Transverse colon (tissue), 4 donors: ENCODE measurements around the gene THSD4. TPM values are rescaled to one million over a fixed set of nuclear protein-coding genes. Genes with fewer than 3 reads are reported as not detected.

Source experiments
- DNase-seq: peaks from one replicate; pipeline ENCODE4 v3.0.0-alpha.2; 2019
- H3K27ac ChIP-seq, 4 donors: fragments of 200-600 bp; sonication (generic); 2 replicates each; pipeline ENCODE4 v1.5.1; 2016 to 2018; ENCODE audit warnings: inconsistent platforms in 4 of 4
- H3K27me3 ChIP-seq: fragments of 200-600 bp; sonication (generic); 2 replicates; pipeline ENCODE4 v1.5.1; 2017; ENCODE audit warnings: inconsistent platforms
- H3K36me3 ChIP-seq, 4 donors: fragments of 200-600 bp; sonication (generic); 2 replicates each; pipeline ENCODE4 v1.5.1; 2017 to 2019; ENCODE audit warnings: inconsistent platforms in 4 of 4
- H3K4me1 ChIP-seq, 4 donors: fragments of 200-600 bp; sonication (generic); 2 replicates each; pipeline ENCODE4 v1.5.1; 2017 to 2020; ENCODE audit warnings: inconsistent platforms in 4 of 4
- H3K4me3 ChIP-seq, 4 donors: fragments of 200-600 bp; sonication (generic); 1 replicate in 1 of 4; 2 replicates in 3 of 4; pipeline versions ENCODE4 v1.5.1 to v1.6.1; 2017 to 2019; ENCODE audit warnings: inconsistent platforms in 4 of 4
- H3K9me3 ChIP-seq, 2 donors: fragments of 200-600 bp; sonication (generic); 2 replicates each; pipeline ENCODE4 v1.5.1; 2017 to 2019; ENCODE audit warnings: inconsistent platforms in 2 of 2
- EP300 ChIP-seq: sonication (generic); formaldehyde crosslinking; IDR thresholded peaks from one replicate; pipeline ENCODE4 v1.6.1; 2017; ENCODE audit warnings: antibody characterized with exemption, low read depth
- POLR2A ChIP-seq: fragments of 450-650 bp; IDR thresholded peaks from one replicate; pipeline ENCODE4 v1.6.1; 2016; ENCODE audit warnings: antibody characterized with exemption, mild to moderate bottlenecking, moderate library complexity
- POLR2AphosphoS5 ChIP-seq, 3 donors: sonication (generic); formaldehyde crosslinking; IDR thresholded peaks; one replicate each; pipeline ENCODE4 v1.6.1; 2016; ENCODE audit warnings: antibody characterized with exemption in 3 of 3
- WGBS, 2 donors: methylation state at CpG; one replicate each; pipeline ENCODE4 v1.1.5; 2018; ENCODE audit warnings: low coverage in 1 of 2; 5-methylcytosine and 5-hydroxymethylcytosine counted together
- in situ Hi-C, 4 donors: fragments of 200-750 bp; cut with MboI; loops; one replicate each; pipeline versions ENCODE4 v1.15.0 to v1.15.1; 2017; ENCODE audit warnings: low sequenced_read_pairs in 3 of 4, low pct_ligation_motif_present in 1 of 4, low pct_unique_long_range_greater_than_20kb in 1 of 4
- intact Hi-C: fragments of 100-400 bp; cut with DNase I; formaldehyde crosslinking; loops from one replicate; pipeline ENCODE4 v1.15.1; 2023; ENCODE audit warnings: low total_unique reads
- total RNA-seq, 4 donors: library from RNA; depleted of rRNA; stranded (reverse); fragments of >200 nt; gene quantifications; one replicate each; pipeline ENCODE4 v1.1.0, GENCODE V29; 2016
- TF ChIP-seq, protein P1 (sequence below), 5 experiments: fragments of 200-600 bp in 3 of 5; fragments of 450-650 bp in 2 of 5; sonication (generic) in 3 of 5; IDR thresholded peaks; 1 replicate in 2 of 5; 2 replicates in 3 of 5; pipeline ENCODE4 v1.5.1; 2016 to 2017; ENCODE audit warnings: antibody characterized with exemption in 5 of 5, inconsistent platforms in 3 of 5, mild to moderate bottlenecking in 2 of 5, moderate library complexity in 1 of 5

The THSD4 gene
- total RNA-seq, 4 donors from 2014 or later = 13.3 to 57.2 (median 47.4) TPM

DNA sequence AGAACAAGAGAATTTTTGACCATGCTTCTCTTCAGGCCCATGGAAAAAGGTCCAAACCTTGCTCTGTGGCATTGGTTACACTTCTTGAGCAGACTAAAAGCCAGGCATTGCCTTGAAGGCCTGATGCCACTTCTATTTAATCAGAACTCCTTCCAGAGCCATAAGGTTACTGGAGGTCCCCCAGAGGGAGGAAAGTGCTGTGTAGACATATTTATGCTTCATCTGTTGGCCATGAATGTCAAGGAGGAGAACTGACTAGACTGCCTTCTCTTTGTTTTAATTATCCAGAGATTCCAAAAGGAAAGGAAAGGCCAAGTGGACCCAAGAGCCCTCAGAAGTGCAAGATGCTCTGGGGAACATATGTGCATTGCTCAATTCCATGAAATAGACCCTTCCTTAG is 402.5 kb downstream of the THSD4 start:
- no peak for DNase-seq
- Histone ChIP-seq H3K27ac (no peak overlapping the region), H3K27me3 (no peaks in the 10 kb centered on the region), H3K9me3 (no peaks in the 10 kb centered on the region), H3K4me3 (no peak overlapping the region), H3K4me1 (peaks cover 0 to 9% (median 0%) of the 10 kb centered on the region in 4 donors), H3K36me3 (no peaks in the 10 kb centered on the region)
- in situ Hi-C loops (no loop called here), intact Hi-C loops (no loop called here)
- TF ChIP-seq POLR2A (no peak), POLR2AphosphoS5 (IDR thresholded peaks at IDR 0.05) (no peak), EP300 (no peak)
- TF ChIP-seq, protein P1, sequence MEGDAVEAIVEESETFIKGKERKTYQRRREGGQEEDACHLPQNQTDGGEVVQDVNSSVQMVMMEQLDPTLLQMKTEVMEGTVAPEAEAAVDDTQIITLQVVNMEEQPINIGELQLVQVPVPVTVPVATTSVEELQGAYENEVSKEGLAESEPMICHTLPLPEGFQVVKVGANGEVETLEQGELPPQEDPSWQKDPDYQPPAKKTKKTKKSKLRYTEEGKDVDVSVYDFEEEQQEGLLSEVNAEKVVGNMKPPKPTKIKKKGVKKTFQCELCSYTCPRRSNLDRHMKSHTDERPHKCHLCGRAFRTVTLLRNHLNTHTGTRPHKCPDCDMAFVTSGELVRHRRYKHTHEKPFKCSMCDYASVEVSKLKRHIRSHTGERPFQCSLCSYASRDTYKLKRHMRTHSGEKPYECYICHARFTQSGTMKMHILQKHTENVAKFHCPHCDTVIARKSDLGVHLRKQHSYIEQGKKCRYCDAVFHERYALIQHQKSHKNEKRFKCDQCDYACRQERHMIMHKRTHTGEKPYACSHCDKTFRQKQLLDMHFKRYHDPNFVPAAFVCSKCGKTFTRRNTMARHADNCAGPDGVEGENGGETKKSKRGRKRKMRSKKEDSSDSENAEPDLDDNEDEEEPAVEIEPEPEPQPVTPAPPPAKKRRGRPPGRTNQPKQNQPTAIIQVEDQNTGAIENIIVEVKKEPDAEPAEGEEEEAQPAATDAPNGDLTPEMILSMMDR (IDR thresholded peaks at IDR 0.05) = no peak

- Histone ChIP-seq H3K4me3 (no peak overlapping the region), H3K9me3 (no peaks in the 10 kb centered on the region), H3K27me3 (no peaks in the 10 kb centered on the region), H3K27ac (no peak overlapping the region), H3K4me1 (peaks cover 0 to 9% (median 0%) of the 10 kb centered on the region in 4 donors), H3K36me3 (no peaks in the 10 kb centered on the region)
- WGBS, 2 donors = 80 to 84% methylated on average over 2 of the region's 2 CpGs
- intact Hi-C loops (no loop called here), in situ Hi-C loops (no loop called here)
- no peak for DNase-seq
- TF ChIP-seq, protein P1 (IDR thresholded peaks at IDR 0.05) = no peak
- TF ChIP-seq EP300 = no peak
- no peak for TF ChIP-seq POLR2A
- no peak for TF ChIP-seq POLR2AphosphoS5 (IDR thresholded peaks at IDR 0.05)
These were observed 403.4 kb downstream of the THSD4 start for GRCh38 chr15:71518661-71519060.

- Histone ChIP-seq H3K27ac (no peak overlapping the region), H3K27me3 (no peaks in the 10 kb centered on the region), H3K4me3 (no peak overlapping the region), H3K9me3 (no peaks in the 10 kb centered on the region), H3K36me3 (no peaks in the 10 kb centered on the region), H3K4me1 (peaks cover 0 to 15% (median 10%) of the 10 kb centered on the region in 4 donors)
- intact Hi-C loops = no loop called here
- no peak for DNase-seq
- in situ Hi-C loops = no loop called here
- WGBS, 2 donors = 31 to 33% methylated on average over 9 to 10 of the region's 10 CpGs
- TF ChIP-seq POLR2AphosphoS5 (IDR thresholded peaks at IDR 0.05) (no peak), EP300 (no peak), POLR2A (no peak)
- TF ChIP-seq, protein P1 (IDR thresholded peaks at IDR 0.05) = no peak
These were observed 411.0 kb downstream of the THSD4 start for GRCh38 chr15:71526060-71526820.

DNA sequence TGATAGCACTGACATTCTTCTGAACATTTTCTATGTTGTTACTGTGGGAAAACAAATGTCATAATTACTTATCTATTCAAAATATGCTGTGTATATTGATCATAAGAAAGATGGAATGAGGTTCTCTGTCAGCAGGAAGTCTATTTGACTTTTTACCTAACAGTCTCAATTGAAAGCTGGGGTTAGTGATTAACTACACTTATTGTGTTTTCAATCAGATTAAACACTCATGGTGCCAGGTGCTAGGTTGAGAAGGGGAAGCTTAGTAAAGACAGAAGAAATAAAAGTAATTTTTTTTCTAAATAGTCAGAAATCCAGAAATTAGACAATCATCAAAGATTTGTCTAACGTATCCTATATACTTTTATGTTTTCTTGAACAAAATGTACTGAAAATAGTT is 414.1 kb downstream of the THSD4 start:
- no peak for DNase-seq
- 50 to 67% methylated on average over 1 of the region's 1 CpG for WGBS, 2 donors
- no peak overlapping the region for H3K4me3 ChIP-seq
- in situ Hi-C loops = no loop called here
- no peak overlapping the region for H3K27ac ChIP-seq
- intact Hi-C loops = no loop called here
- H3K4me1 ChIP-seq = peaks cover 0 to 15% (median 10%) of the 10 kb centered on the region in 4 donors
- no peaks in the 10 kb centered on the region for H3K27me3 ChIP-seq
- H3K36me3 ChIP-seq = no peaks in the 10 kb centered on the region
- peaks cover 0 to 3% of the 10 kb centered on the region in 2 donors for H3K9me3 ChIP-seq
- TF ChIP-seq EP300 (no peak), POLR2AphosphoS5 (IDR thresholded peaks at IDR 0.05) (no peak), POLR2A (no peak)
